HCT116 (cell line): Measurements from ENCODE around the gene THPO. TPM values are rescaled to one million over a fixed set of nuclear protein-coding genes. Genes with fewer than 3 reads are reported as not detected.

Source experiments
- ATAC-seq: fragments of 200-7000 bp; cut with Tn5 transposase; 2 replicates; pipeline ENCODE4 v1.9.1; 2020; ENCODE audit warnings: mild to moderate bottlenecking, moderate library complexity
- BruUV-seq: library from RNA; stranded (reverse); fragments of 400-500 nt; replicated peaks from 2 replicates; lab custom pipeline; 2021; lab: Mats Ljungman, UMichigan
- CTCF ChIA-PET: fragments of 300-600 bp; sonication (Branson Sonifier 250); formaldehyde crosslinking; loops from one replicate; lab custom pipeline; 2021; ENCODE audit warnings: antibody characterized with exemption; lab: Charles Lee
- POLR2A ChIA-PET: fragments of 300-600, 350-600 bp; sonication (Branson Sonifier 250); formaldehyde crosslinking; loops from one replicate; lab custom pipeline; 2021; ENCODE audit warnings: antibody characterized with exemption; lab: Charles Lee
- RAD21 ChIA-PET, 2 experiments: fragments of 300-600 bp; sonication (Branson Sonifier 250); formaldehyde crosslinking; loops; one replicate each; lab custom pipeline; 2023; ENCODE audit warnings: low total read pairs in 2 of 2; ENCODE audit not compliant: uncharacterized antibody in 2 of 2, unreplicated experiment in 2 of 2, low non-redundant PET in 1 of 2; lab: Charles Lee
- DNase-seq: peaks from one replicate; pipeline ENCODE4 v3.0.0-alpha.2; 2010; ENCODE audit warnings: low read depth, low spot score
- H2AFZ ChIP-seq: fragments of 200-600 bp; shearing (Covaris generic), sonication (generic); 2 replicates; pipeline ENCODE4 v1.6.1; 2017; ENCODE audit warnings: low read depth, mixed run types, mixed read lengths, antibody characterized with exemption, low read length; ENCODE audit not compliant: poor library complexity, severe bottlenecking
- H3K27ac ChIP-seq: 2 replicates; pipeline ENCODE4 v1.5.1; 2012; ENCODE audit warnings: low read depth, low read length
- H3K27me3 ChIP-seq: fragments of 200-600 bp; sonication (generic); 2 replicates; pipeline ENCODE4 v1.6.1; 2016; ENCODE audit warnings: mixed run types, low read length, mixed read lengths; ENCODE audit not compliant: insufficient read depth
- H3K36me3 ChIP-seq, 2 experiments: fragments of 200-500 bp in 1 of 2; fragments of 200-600 bp in 1 of 2; sonication (Bioruptor generic) in 1 of 2; sonication (generic) in 1 of 2; 2 replicates each; pipeline versions ENCODE4 v1.5.1 to v1.6.1; 2014 to 2016; ENCODE audit warnings: low read length in 2 of 2, inconsistent platforms in 1 of 2, mixed read lengths in 1 of 2, mixed run types in 1 of 2; ENCODE audit not compliant: insufficient read depth in 2 of 2, control insufficient read depth in 1 of 2
- H3K4me1 ChIP-seq, 2 experiments: fragments of 200-600 bp in 1 of 2; sonication (generic) in 1 of 2; 2 replicates each; pipeline versions ENCODE4 v1.5.1 to v1.6.1; 2012 to 2017; ENCODE audit warnings: low read length in 2 of 2, inconsistent platforms in 1 of 2, mild to moderate bottlenecking in 1 of 2, mixed read lengths in 1 of 2, mixed run types in 1 of 2, moderate library complexity in 1 of 2; ENCODE audit not compliant: insufficient read depth in 2 of 2, control insufficient read depth in 1 of 2
- H3K4me2 ChIP-seq: fragments of 200-600 bp; sonication (generic); 2 replicates; pipeline ENCODE4 v1.6.1; 2017; ENCODE audit warnings: mixed run types, low read length, mixed read lengths
- H3K4me3 ChIP-seq, 2 experiments: fragments of 200-600 bp in 1 of 2; sonication (generic) in 1 of 2; replicated peaks in 1 of 2; 2 replicates each; pipeline ENCODE4 v1.5.1; 2011 to 2016; ENCODE audit warnings: low read length in 2 of 2, control low read depth in 1 of 2, low read depth in 1 of 2, mild to moderate bottlenecking in 1 of 2, mixed read lengths in 1 of 2, mixed run types in 1 of 2
- H3K79me2 ChIP-seq: fragments of 200-600 bp; sonication (generic); 2 replicates; pipeline ENCODE4 v1.6.1; 2017; ENCODE audit warnings: mild to moderate bottlenecking, mixed run types, low read length, moderate library complexity, mixed read lengths; ENCODE audit not compliant: insufficient read depth
- H3K9ac ChIP-seq: fragments of 200-600 bp; sonication (generic); 2 replicates; pipeline ENCODE4 v1.6.1; 2016; ENCODE audit warnings: low read length, mixed read lengths
- H3K9me2 ChIP-seq: fragments of 200-600 bp; sonication (generic), shearing (Covaris generic); 2 replicates; pipeline ENCODE4 v1.6.1; 2017; ENCODE audit warnings: mixed run types, mild to moderate bottlenecking, moderate library complexity; ENCODE audit not compliant: insufficient read depth
- H3K9me3 ChIP-seq, 2 experiments: fragments of 200-500 bp in 1 of 2; fragments of 200-600 bp in 1 of 2; sonication (Bioruptor generic) in 1 of 2; sonication (generic) in 1 of 2; 2 replicates each; pipeline ENCODE4 v1.6.1; 2014 to 2017; ENCODE audit warnings: low read length in 2 of 2, mixed read lengths in 2 of 2, inconsistent platforms in 1 of 2, low read depth in 1 of 2, mild to moderate bottlenecking in 1 of 2, mixed run types in 1 of 2, moderate library complexity in 1 of 2; ENCODE audit not compliant: control insufficient read depth in 1 of 2, insufficient read depth in 1 of 2
- H4K20me1 ChIP-seq: fragments of 200-600 bp; sonication (generic), shearing (Covaris generic); 2 replicates; pipeline ENCODE4 v1.6.1; 2017; ENCODE audit warnings: mixed run types, mild to moderate bottlenecking, moderate library complexity; ENCODE audit not compliant: insufficient read depth
- ATF3 ChIP-seq: IDR thresholded peaks from 2 replicates; pipeline ENCODE4 v1.6.1; 2012
- CEBPB ChIP-seq: IDR thresholded peaks from 2 replicates; pipeline ENCODE4 v1.6.1; 2012; ENCODE audit warnings: low read depth
- CTCF ChIP-seq, 3 experiments: fragments of 200-600 bp in 1 of 3; sonication (generic) in 1 of 3; IDR thresholded peaks in 2 of 3; conservative IDR thresholded peaks in 1 of 3; 2 replicates each; pipeline ENCODE4 v1.5.1; 2012 to 2017; ENCODE audit warnings: low read depth in 2 of 3, low read length in 2 of 3, antibody characterized with exemption in 1 of 3, borderline replicate concordance in 1 of 3, control low read depth in 1 of 3, mild to moderate bottlenecking in 1 of 3, mixed read lengths in 1 of 3, mixed run types in 1 of 3, moderate library complexity in 1 of 3; ENCODE audit not compliant: insufficient read depth in 1 of 3
- EGR1 ChIP-seq: IDR thresholded peaks from 2 replicates; pipeline ENCODE4 v1.6.1; 2012; ENCODE audit warnings: low read depth
- EZH2 ChIP-seq: fragments of 200-600 bp; sonication (generic); IDR thresholded peaks from 2 replicates; pipeline ENCODE4 v1.6.1; 2017; ENCODE audit warnings: antibody characterized with exemption, mixed run types
- EZH2phosphoT487 ChIP-seq: fragments of 200-600 bp; IDR thresholded peaks from 2 replicates; pipeline ENCODE4 v1.6.1; 2018; ENCODE audit warnings: antibody characterized with exemption, borderline replicate concordance
- JUND ChIP-seq: IDR thresholded peaks from 2 replicates; pipeline ENCODE4 v1.6.1; 2012
- RAD21 ChIP-seq: IDR thresholded peaks from 2 replicates; pipeline ENCODE4 v1.6.1; 2012; ENCODE audit warnings: low read depth, mild to moderate bottlenecking
- REST ChIP-seq: IDR thresholded peaks from 2 replicates; pipeline ENCODE4 v1.6.1; 2012; ENCODE audit warnings: low read depth
- SIN3A ChIP-seq: IDR thresholded peaks from 2 replicates; pipeline ENCODE4 v1.6.1; 2012; ENCODE audit warnings: low read depth
- SP1 ChIP-seq: IDR thresholded peaks from 2 replicates; pipeline ENCODE4 v1.6.1; 2012; ENCODE audit warnings: low read depth
- SRF ChIP-seq: IDR thresholded peaks from 2 replicates; pipeline ENCODE4 v1.6.1; 2012; ENCODE audit warnings: low read depth
- TCF7L2 ChIP-seq: IDR thresholded peaks from 2 replicates; pipeline ENCODE4 v1.7.0; 2011; ENCODE audit warnings: borderline replicate concordance, inconsistent platforms; ENCODE audit not compliant: insufficient read depth, insufficient read length; ENCODE audit errors: extremely low read depth
- YY1 ChIP-seq: IDR thresholded peaks from 2 replicates; pipeline ENCODE4 v1.6.1; 2011; ENCODE audit warnings: low read length, low read depth, moderate library complexity, mild to moderate bottlenecking; ENCODE audit not compliant: insufficient replicate concordance; ENCODE audit errors: extremely low read depth
- ZBTB33 ChIP-seq: IDR thresholded peaks from 2 replicates; pipeline ENCODE4 v1.6.1; 2011; ENCODE audit warnings: mild to moderate bottlenecking, low read length, moderate library complexity; ENCODE audit not compliant: insufficient replicate concordance; ENCODE audit errors: extremely low read depth
- ZFX ChIP-seq: fragments of 450-650 bp; IDR thresholded peaks from 2 replicates; pipeline ENCODE4 v1.6.1; 2017
- ZNF274 ChIP-seq: fragments of 200-500 bp; sonication (Bioruptor generic); IDR thresholded peaks from 2 replicates; pipeline ENCODE4 v1.6.1; 2014; ENCODE audit warnings: mild to moderate bottlenecking, low read depth, low read length, inconsistent platforms
- intact Hi-C: fragments of 100-400 bp; cut with micrococcal nuclease; formaldehyde crosslinking; loops from 2 replicates; pipeline ENCODE4 v1.10.0; 2022
- total RNA-seq: library from RNA; stranded (reverse); gene quantifications from one replicate; pipeline ENCODE4 v1.2.1, GENCODE V29; 2021; ENCODE audit not compliant: unreplicated experiment

THPO gene
- total RNA-seq, 1 experiment from 2014 or later: not detected

- no peak overlapping the region for H3K4me3 ChIP-seq
- no peaks in the 10 kb centered on the region for H3K9me2 ChIP-seq
- ChIA-PET POLR2A (interaction anchor here (0.5 kb wide), 1 partner anchor 36 kb away, joined by 3 read pairs; no protein-coding TSS in a partner anchor), RAD21 (no interaction called here), CTCF (no interaction called here)
- H2AFZ ChIP-seq: no peak overlapping the region
- TF ChIP-seq SIN3A (no peak), JUND (no peak), EZH2 (no peak), SP1 (no peak), ZFX (no peak), CTCF (IDR thresholded peaks at IDR 0.05 in 2 of 3, conservative IDR thresholded peaks at IDR 0.05 in 1 of 3; ENCODE audit: borderline replicate concordance in 1 of 3, insufficient read depth in 1 of 3, low read depth in 2 of 3, low read length in 2 of 3) (no peak), ATF3 (no peak), CEBPB (no peak), EGR1 (no peak), ZBTB33 (no peak), SRF (no peak), TCF7L2 (no peak), ZNF274 (no peak), YY1 (no peak), REST (no peak), EZH2phosphoT487 (no peak), RAD21 (no peak)
- no TSS peak for BruUV-seq
- DNase-seq (no peak), ATAC-seq (no peak)
- no peaks in the 10 kb centered on the region for H3K36me3 ChIP-seq
- no peaks in the 10 kb centered on the region for H3K27me3 ChIP-seq
- intact Hi-C loops: loop anchor here (10.0 kb wide), 2 partner anchors 136 to 396 kb away; no protein-coding TSS in a partner anchor
- no peaks in the 10 kb centered on the region for H3K9me3 ChIP-seq
- H3K79me2 ChIP-seq: no peaks in the 10 kb centered on the region
- no peaks in the 10 kb centered on the region for H4K20me1 ChIP-seq
- 0 out of 2 replicates have a peak overlapping the region, but pooled peaks have one; percentile 19 for H3K4me2 ChIP-seq
- H3K27ac ChIP-seq: no peak overlapping the region
- H3K4me1 ChIP-seq: peaks cover 4 to 20% of the 10 kb centered on the region in 2 experiments; a peak in 2 of 4 replicates
- H3K9ac ChIP-seq: no peak overlapping the region
Observed at GRCh38 chr3:184378651-184379357, 797 bp upstream of the THPO start.
